ENCODE measurements around the gene SRXN1.

The SRXN1 gene

GRCh38 chr20:602111-602970 lies 50.7 kb downstream of the SRXN1 start:
- DNase-seq: no peak

DNA sequence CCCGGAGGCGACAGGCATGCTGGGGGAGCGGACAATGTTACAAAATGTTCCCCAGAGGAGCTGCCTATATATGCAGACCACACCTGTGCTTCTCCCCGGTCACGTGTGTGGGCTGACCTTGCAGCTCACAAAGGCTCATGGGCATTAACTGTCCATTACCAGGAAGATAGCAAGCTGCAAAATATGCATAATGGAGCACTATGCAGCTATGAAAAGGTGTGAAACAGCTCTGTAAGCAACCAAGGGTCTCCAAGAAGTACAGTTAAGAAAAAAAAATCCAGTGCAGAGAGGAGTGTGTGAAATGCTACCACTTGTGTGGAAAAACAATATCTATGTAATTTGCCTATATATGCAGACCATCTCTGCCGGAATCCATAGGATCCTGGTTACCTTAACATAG lies 52.3 kb downstream of the SRXN1 start:
- DNase-seq: no peak

- DNase-seq: no peak
Observed at GRCh38 chr20:600141-600540, 52.9 kb downstream of the SRXN1 start.

- DNase-seq: no peak
Observed at GRCh38 chr20:598133-598850, 54.7 kb downstream of the SRXN1 start.

DNA sequence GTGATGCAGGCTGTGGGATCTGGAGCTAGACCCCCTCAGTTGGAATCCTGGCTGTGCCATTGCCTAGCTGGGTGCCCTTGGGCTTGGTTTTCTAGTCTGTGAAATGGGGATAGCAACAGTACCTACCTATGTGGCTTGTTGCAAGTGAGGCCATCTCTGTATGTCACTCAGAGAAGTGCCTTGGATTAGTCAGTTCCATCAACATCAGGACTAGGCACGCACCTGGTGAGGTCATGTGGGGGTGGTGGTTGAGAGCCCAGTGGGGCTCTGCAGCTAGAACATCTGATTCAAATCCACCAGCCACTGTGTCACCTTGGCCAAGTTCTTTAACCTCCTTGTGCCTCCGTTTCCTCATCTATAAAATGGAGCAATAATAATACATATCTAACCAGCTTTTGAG lies 55.4 kb downstream of the SRXN1 start:
- DNase-seq: no peak

Data from CD4-positive, alpha-beta T cell treated with Interferon gamma for 1 hour (primary cell).